Endothelial cell of umbilical vein (primary cell): ENCODE results near the gene MCRIP2. TPM values are rescaled to one million over a fixed set of nuclear protein-coding genes. Genes with fewer than 3 reads are reported as not detected.
"Not testable (repeated sequence)": the region's sequence is repeated elsewhere in the genome, so short reads cannot be mapped to it uniquely, and the experiment has no call there.

Experiments
- BruUV-seq: library from RNA; stranded (reverse); fragments of 400-500 nt; replicated peaks from 2 replicates; lab custom pipeline; 2021; lab: Mats Ljungman, UMichigan
- CTCF ChIA-PET: fragments of 300-600, 350-600 bp; sonication (Branson Sonifier 250); formaldehyde crosslinking; loops from one replicate; lab custom pipeline; 2021; ENCODE audit warnings: antibody characterized with exemption, inconsistent platforms; lab: Charles Lee
- POLR2A ChIA-PET: fragments of 300-600, 350-600 bp; sonication (Branson Sonifier 250); formaldehyde crosslinking; loops from one replicate; lab custom pipeline; 2021; ENCODE audit warnings: antibody characterized with exemption, inconsistent platforms; lab: Charles Lee
- DNase-seq: peaks from one replicate; pipeline ENCODE4 v3.0.0-alpha.2; 2011; ENCODE audit warnings: low read depth, low spot score
- FAIRE-seq: peaks from 2 replicates; lab custom pipeline; 2011; peaks lifted over from hg19 to GRCh38; lab: Jason Lieb, UNC
- H2AFZ ChIP-seq: 2 replicates; pipeline ENCODE4 v1.6.0; 2012; ENCODE audit warnings: low read depth, low read length, control low read depth, inconsistent platforms
- H3K27ac ChIP-seq: 2 replicates; pipeline ENCODE4 v1.5.1; 2011; ENCODE audit warnings: low read depth, mild to moderate bottlenecking, control low read depth, low read length, moderate library complexity; ENCODE audit not compliant: insufficient read depth
- H3K27me3 ChIP-seq, 2 experiments: 2 replicates each; pipeline versions ENCODE4 v1.6.0 to v1.6.1; 2011; ENCODE audit warnings: low read length in 2 of 2, mixed read lengths in 1 of 2; ENCODE audit not compliant: control insufficient read depth in 2 of 2, insufficient read depth in 2 of 2
- H3K36me3 ChIP-seq, 2 experiments: 2 replicates in 1 of 2; 3 replicates in 1 of 2; pipeline ENCODE4 v1.5.1; 2011; ENCODE audit warnings: low read length in 2 of 2, mild to moderate bottlenecking in 1 of 2, moderate library complexity in 1 of 2; ENCODE audit not compliant: control insufficient read depth in 2 of 2, insufficient read depth in 2 of 2; ENCODE audit errors: extremely low read depth in 1 of 2
- H3K4me1 ChIP-seq: 3 replicates; pipeline ENCODE4 v1.5.1; 2011; ENCODE audit warnings: mild to moderate bottlenecking, low read length; ENCODE audit not compliant: control insufficient read depth, insufficient read depth; ENCODE audit errors: extremely low read depth
- H3K4me2 ChIP-seq: 2 replicates; pipeline ENCODE4 v1.6.1; 2011; ENCODE audit warnings: low read length, control low read depth, mixed read lengths; ENCODE audit not compliant: insufficient read depth
- H3K4me3 ChIP-seq, 3 experiments: fragments of 200-600 bp in 1 of 3; sonication (generic), shearing (Covaris generic) in 1 of 3; replicated peaks in 1 of 3; 2 replicates each; pipeline ENCODE4 v1.5.1; 2011 to 2016; ENCODE audit warnings: control low read depth in 3 of 3, low read length in 3 of 3, mild to moderate bottlenecking in 2 of 3, inconsistent platforms in 1 of 3, low read depth in 1 of 3, moderate library complexity in 1 of 3; ENCODE audit not compliant: insufficient read depth in 1 of 3
- H3K79me2 ChIP-seq: 2 replicates; pipeline ENCODE4 v1.6.0; 2012; ENCODE audit warnings: low read length, inconsistent platforms; ENCODE audit not compliant: control insufficient read depth, insufficient read depth
- H3K9ac ChIP-seq: replicated peaks from 2 replicates; pipeline ENCODE3; 2011; ENCODE audit warnings: low read length, control low read depth; ENCODE audit not compliant: insufficient read depth; ENCODE audit errors: extremely low read depth
- H3K9me1 ChIP-seq: replicated peaks from 3 replicates; pipeline ENCODE4 v1.6.0; 2011; ENCODE audit warnings: mild to moderate bottlenecking, low read length; ENCODE audit not compliant: control insufficient read depth, insufficient read depth; ENCODE audit errors: extremely low read depth
- H3K9me3 ChIP-seq: replicated peaks from 2 replicates; pipeline ENCODE4 v1.5.1; 2012; ENCODE audit warnings: low read length, inconsistent platforms; ENCODE audit not compliant: control insufficient read depth, insufficient read depth
- H4K20me1 ChIP-seq: replicated peaks from 2 replicates; pipeline ENCODE3; 2011; ENCODE audit warnings: mild to moderate bottlenecking, low read length; ENCODE audit not compliant: control insufficient read depth, insufficient read depth; ENCODE audit errors: extremely low read depth
- CTCF ChIP-seq, 2 donors: IDR thresholded peaks; 1 replicate in 1 of 2; 2 replicates in 1 of 2; pipeline ENCODE4 v1.5.1; 2011; ENCODE audit warnings: low read length in 2 of 2, mild to moderate bottlenecking in 2 of 2, moderate library complexity in 2 of 2, control low read depth in 1 of 2, inconsistent platforms in 1 of 2, low read depth in 1 of 2; ENCODE audit not compliant: insufficient read depth in 1 of 2; ENCODE audit errors: extremely low read depth in 1 of 2
- EZH2 ChIP-seq: IDR thresholded peaks from 2 replicates; pipeline ENCODE4 v1.6.1; 2012; ENCODE audit warnings: borderline replicate concordance, low read depth, mild to moderate bottlenecking, moderate library complexity, low read length, inconsistent platforms; ENCODE audit not compliant: severe bottlenecking
- FOS ChIP-seq: IDR thresholded peaks from 2 replicates; pipeline ENCODE4 v1.6.1; 2011; ENCODE audit warnings: mild to moderate bottlenecking, low read length, moderate library complexity, borderline replicate concordance; ENCODE audit not compliant: insufficient read depth
- GATA2 ChIP-seq: IDR thresholded peaks from 2 replicates; pipeline ENCODE4 v1.7.0; 2011; ENCODE audit warnings: low read depth, mild to moderate bottlenecking, moderate library complexity, mixed read lengths, low read length; ENCODE audit not compliant: insufficient read length, insufficient read depth
- JUN ChIP-seq: IDR thresholded peaks from 2 replicates; pipeline ENCODE4 v1.6.1; 2011; ENCODE audit warnings: borderline replicate concordance, low read depth; ENCODE audit not compliant: insufficient read length, insufficient read depth
- MAX ChIP-seq: IDR thresholded peaks from 2 replicates; pipeline ENCODE4 v1.6.1; 2011; ENCODE audit not compliant: insufficient read depth, insufficient read length
- MYC ChIP-seq: IDR thresholded peaks from one replicate; pipeline ENCODE4 v1.6.1; 2011; ENCODE audit warnings: mild to moderate bottlenecking, low read depth, low read length
- POLR2A ChIP-seq: IDR thresholded peaks from 2 replicates; pipeline ENCODE4 v1.6.1; 2012; ENCODE audit warnings: low read depth, mild to moderate bottlenecking, control low read depth, low read length
- POLR2AphosphoS5 ChIP-seq: IDR thresholded peaks from 2 replicates; pipeline ENCODE4 v1.6.1; 2012; ENCODE audit warnings: low read depth, mild to moderate bottlenecking, control low read depth, low read length, moderate library complexity; ENCODE audit not compliant: insufficient read depth
- dilution Hi-C: fragments of 300-500 bp; cut with MboI; formaldehyde crosslinking; loops from one replicate; pipeline ENCODE4 v1.15.0; 2019; ENCODE audit warnings: low sequenced_read_pairs; ENCODE audit not compliant: extremely low pct_ligation_motif_present
- intact Hi-C: fragments of 100-400 bp; cut with micrococcal nuclease; formaldehyde crosslinking; loops from one replicate; pipeline ENCODE4 v1.10.0; 2022
- polyA plus RNA-seq, 4 experiments: library from polyadenylated mRNA; depleted of rRNA in 3 of 4; stranded (reverse) in 3 of 4; unstranded in 1 of 4; fragments of >200 nt; gene quantifications; 2 replicates each; pipeline versions ENCODE4 v1.2.1 to v1.2.3, GENCODE V29; 2011 to 2012; ENCODE audit warnings: missing spikeins in 1 of 4
- total RNA-seq: library from RNA; stranded (reverse); gene quantifications from 2 replicates; pipeline ENCODE4 v1.2.3, GENCODE V29; 2021

Gene MCRIP2
- total and polyA plus RNA-seq, 2 donors (not counting 3 experiments of a cell fraction or from before 2014, with no cell fraction given), result 17.1 to 18.9 TPM

DNA sequence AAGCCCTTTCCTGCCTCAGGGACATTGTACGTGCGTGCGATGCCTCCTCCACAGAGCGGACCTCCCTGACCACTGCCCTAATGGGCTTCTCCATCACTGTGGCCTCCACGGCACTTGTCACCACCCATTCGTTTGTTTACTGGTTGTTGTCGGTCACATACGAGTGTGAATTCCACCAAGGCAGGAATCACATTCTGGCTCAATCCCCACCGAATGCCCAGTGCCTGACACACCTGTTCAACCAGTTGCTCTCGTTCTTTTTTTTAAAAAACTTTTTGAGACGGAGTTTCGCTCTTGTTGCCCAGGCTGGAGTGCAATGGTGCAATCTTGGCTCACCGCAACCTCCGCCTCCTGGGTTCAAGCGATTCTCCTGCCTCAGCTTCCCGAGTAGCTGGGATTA, 49.6 kb downstream of the MCRIP2 start:
- BruUV-seq, H3K4me1 ChIP-seq, H3K4me2 ChIP-seq, FAIRE-seq, H4K20me1 ChIP-seq, H3K36me3 ChIP-seq, DNase-seq, H3K9ac ChIP-seq, dilution Hi-C loops, POLR2A ChIA-PET, intact Hi-C loops, H3K9me1 ChIP-seq, H3K79me2 ChIP-seq, H3K4me3 ChIP-seq, H3K27ac ChIP-seq, H2AFZ ChIP-seq, H3K9me3 ChIP-seq: not testable (repeated sequence)
- CTCF ChIA-PET, result interaction anchor here (1.6 kb wide), 1 partner anchor 29 kb away, joined by 6 read pairs; the partner anchor contains the start of gene ANTKMT
- peaks cover 32 to 34% of the 10 kb centered on the region in 2 experiments for H3K27me3 ChIP-seq

GRCh38 chr16:692356-693108, 50.9 kb downstream of the MCRIP2 start:
- H3K27ac ChIP-seq, result no peak overlapping the region
- H3K36me3 ChIP-seq, result peaks cover 0 to 3% of the 10 kb centered on the region in 2 experiments
- no peaks in the 10 kb centered on the region for H3K9me1 ChIP-seq
- no peaks in the 10 kb centered on the region for H3K79me2 ChIP-seq
- no peaks in the 10 kb centered on the region for H3K9me3 ChIP-seq
- FAIRE-seq (no peak), DNase-seq (no peak)
- dilution Hi-C loops (no loop called here), intact Hi-C loops (no loop called here)
- no peak overlapping the region for H2AFZ ChIP-seq
- no TSS peak for BruUV-seq
- ChIA-PET CTCF (no interaction called here), POLR2A (no interaction called here)
- peaks cover 6% of the 10 kb centered on the region for H3K4me1 ChIP-seq
- no peak overlapping the region for H3K4me2 ChIP-seq
- H3K4me3 ChIP-seq, result no peak overlapping the region
- no peaks in the 10 kb centered on the region for H4K20me1 ChIP-seq
- no peak overlapping the region for H3K9ac ChIP-seq
- H3K27me3 ChIP-seq, result peaks cover 32 to 34% of the 10 kb centered on the region in 2 experiments
- no peak for TF ChIP-seq JUN
- TF ChIP-seq CTCF (IDR thresholded peaks at IDR 0.05; ENCODE audit: extremely low read depth in 1 of 2, insufficient read depth in 1 of 2, low read depth in 1 of 2, low read length in 2 of 2), result no peak
- TF ChIP-seq POLR2AphosphoS5, result no peak
- no peak for TF ChIP-seq EZH2
- no peak for TF ChIP-seq GATA2
- TF ChIP-seq FOS, result no peak
- no peak for TF ChIP-seq MYC
- TF ChIP-seq POLR2A, result no peak
- no peak for TF ChIP-seq MAX
